HG03025 (cell line): Measurements from ENCODE around the gene SCUBE3.

Source experiments
- ATAC-seq: cut with Tn5 transposase; IDR thresholded peaks from one replicate; pipeline ENCODE4 v1.9.1; 2021; ENCODE audit warnings: mild to moderate bottlenecking, moderate library complexity; ENCODE audit not compliant: unreplicated experiment, low FRiP score

The SCUBE3 gene

DNA sequence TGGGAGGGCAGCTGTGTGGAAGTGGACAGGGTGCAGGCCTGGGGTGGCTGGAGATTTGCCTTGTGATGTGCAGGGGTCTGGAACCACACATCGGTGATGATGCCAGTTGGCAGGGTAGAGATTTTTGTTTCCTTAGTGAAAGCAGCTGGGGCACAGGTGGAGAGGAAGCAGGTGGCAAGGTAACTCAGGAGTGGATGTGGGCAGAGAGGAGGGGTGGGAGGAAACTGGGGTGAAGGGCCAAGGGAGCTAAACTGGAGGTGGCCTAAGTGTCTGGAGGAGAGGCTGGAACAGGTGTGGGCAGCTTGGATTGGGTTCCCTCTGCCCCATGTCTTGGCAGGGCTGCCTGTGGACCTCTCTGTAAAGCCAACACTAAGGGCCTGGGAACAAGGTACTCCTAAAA, 4.7 kb upstream of the SCUBE3 start:
- no peak for ATAC-seq

DNA sequence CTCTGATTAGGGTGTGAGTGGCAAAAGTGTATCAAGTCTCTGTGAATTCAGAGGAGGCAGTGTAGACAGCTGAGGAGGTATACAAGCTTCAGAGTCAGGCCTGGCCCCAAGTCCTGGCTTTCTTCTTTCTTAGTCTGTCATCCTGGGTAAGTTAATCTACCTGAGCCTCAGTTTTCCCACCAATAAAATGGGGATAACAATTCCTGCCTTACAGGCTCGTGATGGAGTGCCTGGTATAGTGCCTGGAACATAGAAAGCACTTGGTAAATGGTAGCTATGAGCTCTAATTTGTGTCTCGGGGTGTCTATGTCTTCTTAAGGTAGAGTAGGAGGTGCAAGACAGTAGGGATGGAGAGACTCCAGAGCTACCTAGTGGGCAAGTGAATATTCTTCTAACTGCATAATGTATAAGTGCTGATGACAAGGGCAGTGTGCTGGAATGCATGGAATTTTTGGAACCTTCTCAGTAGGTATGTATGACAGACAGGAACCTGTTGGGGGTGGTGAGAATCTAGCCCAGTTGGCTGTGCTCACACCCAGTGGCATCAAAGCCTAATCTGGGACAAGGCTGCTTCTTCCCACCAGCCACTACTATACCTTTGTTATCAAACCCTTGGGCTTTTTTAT, 4.0 kb upstream of the SCUBE3 start:
- no peak for ATAC-seq

DNA sequence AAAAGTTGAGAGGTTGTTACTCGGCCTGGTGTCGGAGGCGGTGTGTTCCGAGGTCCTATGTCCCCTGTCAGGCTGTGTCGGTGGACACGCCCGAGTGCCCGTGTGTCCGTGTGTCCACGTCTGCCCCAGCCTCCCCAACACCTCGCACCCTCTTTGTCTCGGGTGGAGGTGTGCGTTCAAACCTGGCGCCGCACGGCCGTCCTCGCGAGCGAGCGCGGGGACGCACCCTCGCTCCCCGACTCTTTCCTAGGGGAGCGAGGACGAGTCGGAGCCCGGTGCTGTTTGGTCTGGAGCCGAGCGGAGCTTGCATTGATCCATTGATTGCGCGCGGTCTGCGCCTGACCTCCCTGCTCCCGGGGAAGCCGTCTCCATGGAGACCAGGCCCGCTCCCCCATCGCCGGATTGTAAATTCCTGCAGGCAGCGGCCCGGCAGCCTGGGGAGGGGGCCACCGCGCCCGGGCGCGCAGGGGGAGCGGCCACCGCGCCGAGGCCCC, 411 bp upstream of the SCUBE3 start:
- no peak for ATAC-seq

DNA sequence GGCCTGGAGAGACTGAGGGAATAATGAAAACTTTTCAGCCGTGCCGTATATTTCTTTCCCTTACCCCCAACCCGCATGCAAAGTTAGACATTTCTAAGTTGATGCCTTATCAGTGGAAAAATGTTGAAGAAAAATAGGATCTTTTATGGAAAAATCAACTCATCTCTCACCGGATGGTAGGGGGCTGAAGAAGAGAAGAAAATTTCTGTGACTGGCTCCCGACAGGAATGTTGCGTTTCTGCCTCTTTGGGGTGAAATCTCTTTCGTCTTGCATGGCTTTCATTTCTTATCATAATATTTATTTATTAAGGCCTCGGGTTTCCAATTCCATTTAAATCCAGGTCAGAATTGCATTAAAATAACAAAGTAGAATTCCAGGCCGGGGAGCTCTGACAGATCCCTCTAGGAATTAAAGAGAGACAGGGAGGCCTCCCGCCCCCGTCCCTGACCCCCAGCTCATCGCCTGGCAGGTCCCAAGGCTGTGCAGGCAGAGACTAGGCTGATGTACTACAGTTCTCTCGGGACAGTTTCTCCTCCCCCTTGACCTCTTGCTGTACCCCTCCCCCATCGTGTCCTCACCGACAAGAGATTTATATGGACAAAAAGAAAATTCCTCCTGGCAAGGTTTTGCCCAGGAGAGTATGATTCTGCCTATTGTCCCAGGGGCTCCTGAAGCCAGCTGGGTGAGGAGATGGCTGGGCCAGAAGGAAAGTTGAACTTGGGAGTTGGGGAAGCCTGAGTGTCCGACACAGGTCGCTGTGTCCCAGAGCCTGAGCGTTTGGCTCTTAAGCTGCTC, 1.3 kb downstream of the SCUBE3 start:
- no peak for ATAC-seq

DNA sequence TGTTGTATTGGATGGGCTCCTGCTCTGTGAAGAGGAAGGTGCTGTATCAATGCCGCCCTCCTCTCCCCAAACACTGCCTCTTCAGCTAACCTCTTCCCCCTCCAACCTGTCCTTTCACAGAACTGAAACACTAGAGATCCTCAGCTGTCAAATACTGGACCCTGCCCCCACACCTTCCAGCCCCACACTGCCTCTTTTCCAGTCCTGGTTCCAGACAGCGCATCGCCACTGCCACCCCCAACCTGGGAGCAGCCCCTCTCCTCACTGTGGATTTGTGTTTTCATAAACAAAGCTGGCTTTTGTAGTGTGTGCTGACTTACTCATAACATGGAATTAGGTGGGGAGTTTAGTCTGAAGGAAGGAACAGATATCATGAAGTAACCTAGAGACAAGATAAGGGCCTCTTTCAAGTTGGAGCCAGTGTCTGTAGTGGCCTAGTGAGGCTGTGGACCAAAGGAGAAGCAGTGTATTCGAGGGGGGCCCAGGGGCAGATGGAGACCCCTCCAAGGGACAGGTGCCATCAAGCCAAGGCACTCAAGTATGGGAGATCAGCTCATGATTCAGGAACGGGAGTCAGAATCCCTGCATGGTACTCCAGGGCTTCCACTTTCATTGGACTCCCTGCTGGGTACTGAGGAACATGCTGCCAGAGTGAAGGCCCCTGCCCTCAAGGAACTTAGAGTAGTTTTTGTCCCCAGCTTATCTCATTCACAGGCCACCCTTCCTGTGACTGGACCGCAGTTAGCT, 2.1 kb downstream of the SCUBE3 start:
- ATAC-seq = no peak

DNA sequence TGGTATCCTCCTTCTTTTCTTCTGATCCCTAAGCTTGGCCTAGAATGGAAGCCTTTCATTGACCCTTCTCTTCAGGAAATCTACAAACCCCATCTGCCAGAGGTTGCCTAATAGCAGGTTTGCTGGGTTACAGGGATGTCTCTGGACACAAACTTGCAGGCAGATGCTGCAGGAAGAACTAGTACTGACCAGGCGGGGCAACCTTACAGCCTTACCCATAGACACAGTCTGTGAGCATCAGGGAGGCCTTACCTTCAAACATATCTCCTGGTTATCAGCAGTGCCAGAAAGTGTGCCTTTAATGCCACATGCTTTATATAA, 2.6 kb downstream of the SCUBE3 start:
- no peak for ATAC-seq

DNA sequence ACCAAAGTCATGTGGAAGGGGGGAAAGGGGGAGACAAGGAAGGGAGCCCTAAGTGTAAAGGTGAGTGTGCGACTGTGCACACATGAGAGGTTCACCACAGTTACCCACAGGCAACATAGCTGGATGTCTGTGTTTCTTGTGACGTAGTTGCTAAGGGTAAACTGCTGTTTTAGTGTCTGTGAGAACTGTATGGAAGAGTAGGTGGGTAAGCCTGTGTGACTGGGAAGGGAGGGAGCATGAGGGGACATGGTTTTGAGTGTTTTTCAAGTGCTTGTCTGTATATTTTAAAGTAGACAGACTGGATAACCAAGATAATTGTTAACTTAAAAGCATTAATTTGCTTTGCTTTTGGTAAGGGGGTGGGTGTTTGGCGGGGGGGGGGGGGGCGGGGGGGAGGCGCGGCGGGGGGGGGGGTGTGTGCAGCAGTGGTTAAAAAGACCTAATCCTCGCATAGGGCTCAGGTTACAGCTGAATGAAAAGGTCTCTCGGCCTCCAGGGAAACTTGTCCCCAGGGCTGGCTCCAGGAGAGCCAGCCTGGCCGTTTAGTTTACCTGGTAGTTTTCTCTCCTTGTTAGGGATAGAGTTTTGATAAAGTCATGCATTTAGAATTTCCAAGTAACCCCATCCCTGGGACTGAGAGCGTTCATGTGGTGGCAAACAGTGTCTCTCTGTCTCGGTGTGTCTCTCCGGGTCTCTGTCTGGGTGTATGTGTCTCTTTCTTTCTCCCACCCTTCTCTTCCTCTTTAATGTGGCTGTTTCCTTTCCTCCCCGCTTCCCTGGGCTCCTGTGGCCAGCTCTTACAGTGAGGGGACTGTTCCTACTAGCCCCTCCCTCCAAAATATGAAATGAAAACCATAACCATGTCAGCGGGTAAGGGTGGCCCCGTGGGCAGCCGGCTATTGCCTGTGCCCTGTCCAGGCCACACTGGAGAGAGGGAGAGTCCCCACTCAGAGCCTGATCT, 3.4 kb downstream of the SCUBE3 start:
- no peak for ATAC-seq

DNA sequence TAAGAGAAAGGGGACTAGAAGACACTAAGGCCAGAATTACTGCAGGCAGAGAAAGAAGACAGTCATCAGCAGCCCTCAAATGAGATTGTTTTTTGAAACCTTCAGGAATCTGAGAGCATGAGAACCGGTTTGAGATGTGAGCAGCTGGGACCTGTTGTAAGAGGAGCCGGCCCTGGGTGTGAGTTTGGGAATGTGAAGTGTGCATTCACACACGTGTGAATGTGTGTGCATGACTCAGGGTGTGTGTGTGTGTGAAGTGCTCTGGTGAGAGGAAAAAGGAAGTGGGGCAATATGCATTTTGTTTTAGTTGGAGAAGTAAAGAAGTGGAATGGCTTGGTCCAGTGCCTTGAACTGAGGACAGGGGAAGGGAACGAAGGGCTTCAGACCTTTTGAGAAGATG, 4.3 kb downstream of the SCUBE3 start:
- no peak for ATAC-seq

DNA sequence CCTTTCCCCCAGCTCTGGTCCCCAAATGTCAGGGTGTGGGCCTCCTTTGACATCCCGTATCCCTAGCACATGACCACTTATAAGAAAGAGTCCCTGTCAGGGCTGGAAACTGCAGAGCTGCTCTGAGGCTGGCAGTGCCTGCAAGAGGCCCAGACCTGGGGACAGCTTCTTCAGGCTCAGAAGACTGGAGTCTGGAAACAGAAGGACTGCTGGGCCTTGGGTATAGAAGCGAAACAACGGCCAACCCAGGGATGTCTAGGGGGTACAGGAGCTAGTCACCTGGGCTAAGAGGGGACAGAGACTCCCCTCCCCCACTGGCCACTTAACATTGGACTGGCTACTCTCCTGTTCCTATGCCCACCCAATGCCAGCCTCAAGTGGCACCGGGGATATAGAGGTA, 4.7 kb downstream of the SCUBE3 start:
- ATAC-seq = no peak

DNA sequence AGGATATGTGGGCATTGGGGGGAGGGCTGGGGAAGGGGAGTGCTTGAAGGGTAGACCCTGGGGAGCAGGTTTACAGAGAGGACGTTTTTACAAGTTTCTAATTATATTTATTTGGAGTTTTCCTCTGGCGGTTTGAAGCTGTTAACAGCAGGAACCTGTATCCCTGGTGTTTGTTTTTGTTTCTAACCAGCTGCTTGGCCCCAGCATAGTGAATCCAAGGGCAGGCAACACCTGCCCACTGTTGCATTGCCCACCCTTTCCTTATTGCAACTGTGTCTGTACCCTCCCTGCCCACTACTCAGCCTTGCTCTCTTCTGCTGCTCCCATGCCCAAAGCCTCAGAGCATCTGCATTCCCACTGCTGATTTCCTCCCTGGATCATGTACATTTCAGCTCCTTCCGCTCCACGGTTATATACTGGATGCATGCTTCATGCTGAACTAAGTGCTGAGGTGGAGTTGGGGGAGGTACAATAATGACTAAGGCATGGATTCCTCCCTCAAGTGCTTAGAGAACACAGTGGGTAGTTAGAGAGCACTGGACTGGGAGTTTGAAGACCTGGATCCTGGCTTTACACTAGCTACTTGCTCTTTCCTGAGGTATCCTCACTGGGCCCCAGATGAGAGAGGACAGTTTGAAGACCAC, 6.0 kb downstream of the SCUBE3 start:
- no peak for ATAC-seq

DNA sequence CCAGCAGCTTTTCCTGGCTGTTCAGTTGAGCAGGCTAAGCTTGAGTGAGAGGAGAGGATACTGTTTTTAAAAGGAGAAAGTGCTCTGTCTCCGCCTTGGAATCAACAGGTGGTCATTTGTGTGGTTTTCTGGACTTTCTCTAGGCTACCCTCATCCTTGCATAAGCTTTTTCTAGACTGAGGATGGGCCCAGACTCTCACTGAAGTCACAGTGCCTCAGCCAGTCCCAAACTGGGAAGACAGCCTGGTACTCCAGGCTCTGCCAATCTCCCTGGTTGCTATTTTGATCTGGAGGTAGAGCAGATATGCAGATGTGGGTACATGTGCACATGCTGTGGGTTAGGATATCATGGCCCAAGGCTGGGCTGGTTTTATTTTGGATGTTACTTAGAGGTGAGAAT, 7.0 kb downstream of the SCUBE3 start:
- no peak for ATAC-seq

DNA sequence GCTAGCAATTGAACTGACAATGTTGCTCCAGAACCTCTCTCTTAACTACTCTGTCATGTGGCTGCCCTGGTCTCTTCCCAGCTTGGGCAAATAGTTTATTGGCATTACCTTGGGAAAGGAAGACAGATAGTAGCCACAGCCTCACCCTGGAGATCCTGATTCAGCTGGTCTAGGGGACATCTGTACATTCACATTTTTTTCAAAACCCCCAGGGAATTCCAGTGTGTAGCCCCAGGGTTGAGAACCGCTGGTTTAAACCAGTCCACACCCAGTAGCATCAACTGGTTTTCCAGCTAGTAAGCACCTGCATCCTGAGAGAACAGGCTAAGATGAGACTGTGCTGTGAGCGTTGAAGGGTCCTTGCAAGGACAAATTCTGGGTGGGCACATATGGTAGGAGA, 9.6 kb downstream of the SCUBE3 start:
- no peak for ATAC-seq

DNA sequence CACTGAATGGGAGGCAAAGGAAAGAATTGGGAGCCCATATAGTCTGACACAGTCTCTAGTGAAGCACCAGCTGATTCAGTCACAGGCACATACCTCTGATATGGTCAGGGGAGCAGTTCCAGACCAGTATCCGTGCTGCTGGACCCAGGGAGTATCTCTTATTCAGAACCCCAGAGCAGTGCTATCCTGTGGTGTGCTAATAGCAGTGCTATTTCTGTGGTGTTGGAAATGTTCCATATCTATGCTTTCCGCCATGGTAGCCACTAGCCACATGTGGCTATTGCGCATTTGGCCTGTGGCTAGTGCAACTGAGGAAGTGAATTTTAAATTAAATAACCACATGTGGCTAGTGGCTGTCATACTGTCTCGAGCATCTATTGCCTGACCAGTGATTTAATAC, 11.0 kb downstream of the SCUBE3 start:
- ATAC-seq = no peak

DNA sequence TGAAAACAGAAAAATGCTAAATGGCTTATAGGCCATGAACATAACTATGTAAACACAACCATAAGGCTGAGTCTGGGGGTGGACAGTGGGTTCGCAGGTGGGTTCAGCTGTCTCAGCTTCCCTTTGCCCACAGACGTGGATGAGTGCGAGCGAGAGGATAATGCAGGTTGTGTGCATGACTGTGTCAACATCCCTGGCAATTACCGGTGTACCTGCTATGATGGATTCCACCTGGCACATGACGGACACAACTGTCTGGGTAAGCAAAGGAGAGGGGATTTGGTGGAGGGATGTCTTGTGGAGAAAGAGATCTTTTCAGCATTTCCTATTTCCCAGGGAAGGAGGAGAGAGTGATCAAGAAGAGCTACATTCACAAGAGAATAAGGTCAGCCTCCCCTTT, 14.7 kb downstream of the SCUBE3 start:
- ATAC-seq = no peak

DNA sequence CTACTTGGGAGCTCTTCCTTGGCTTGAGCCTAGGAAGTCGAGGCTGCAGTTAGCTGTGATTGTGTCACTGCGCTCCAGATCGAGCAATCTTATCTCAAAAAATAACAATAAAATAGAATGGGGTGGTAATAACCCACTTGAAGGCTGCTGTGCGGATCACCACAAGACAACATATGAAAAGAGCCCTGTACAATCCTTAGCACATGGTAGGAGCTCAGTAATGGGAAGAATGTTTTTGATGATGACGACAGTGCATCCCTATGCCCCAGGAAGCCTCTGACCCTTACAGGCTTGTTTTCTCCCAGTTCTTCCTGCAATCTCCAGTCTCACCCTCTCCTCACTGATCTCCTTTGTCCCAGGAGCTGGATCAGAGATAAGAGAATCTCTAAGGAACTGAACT, 15.5 kb downstream of the SCUBE3 start:
- ATAC-seq = no peak

DNA sequence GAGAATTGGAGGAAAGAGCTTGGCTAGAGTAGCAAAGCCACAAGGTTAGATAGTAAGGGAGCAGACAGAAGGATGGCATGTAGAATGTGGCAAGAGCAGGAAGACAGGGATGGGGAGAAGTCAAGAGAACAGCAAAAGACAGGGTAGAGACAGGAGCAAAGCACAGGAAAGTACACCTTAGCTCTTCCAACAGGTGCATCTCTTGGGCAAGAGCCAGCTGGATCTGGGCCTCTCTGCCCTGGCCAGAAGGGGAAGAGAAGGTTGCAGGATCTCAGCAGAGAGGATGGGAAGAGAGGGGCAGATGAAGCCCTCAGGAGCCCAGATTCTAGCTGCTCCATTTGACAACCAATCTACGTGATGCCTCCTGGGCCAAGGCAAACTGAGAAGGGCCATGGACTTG, 16.7 kb downstream of the SCUBE3 start:
- ATAC-seq = no peak

DNA sequence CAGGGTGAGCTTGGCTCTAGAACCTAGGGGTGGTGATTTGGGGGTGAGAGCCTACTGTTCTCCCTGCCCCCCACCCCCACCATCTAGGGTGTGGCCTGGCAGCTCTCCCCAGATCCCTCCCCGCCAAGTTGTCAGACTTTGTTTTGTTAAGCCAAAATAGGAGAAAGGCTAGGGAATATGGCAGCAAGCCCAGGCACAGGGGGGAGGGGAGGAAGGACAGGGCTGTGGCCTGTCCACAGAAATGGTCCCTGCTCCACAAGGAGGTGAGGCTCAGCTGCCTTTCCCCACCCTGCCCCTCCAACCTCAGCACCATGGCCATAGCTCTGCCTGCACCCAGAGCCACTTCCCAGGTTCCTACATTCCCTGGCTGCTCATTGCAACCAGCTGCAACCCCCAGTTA, 17.2 kb downstream of the SCUBE3 start:
- ATAC-seq = no peak

DNA sequence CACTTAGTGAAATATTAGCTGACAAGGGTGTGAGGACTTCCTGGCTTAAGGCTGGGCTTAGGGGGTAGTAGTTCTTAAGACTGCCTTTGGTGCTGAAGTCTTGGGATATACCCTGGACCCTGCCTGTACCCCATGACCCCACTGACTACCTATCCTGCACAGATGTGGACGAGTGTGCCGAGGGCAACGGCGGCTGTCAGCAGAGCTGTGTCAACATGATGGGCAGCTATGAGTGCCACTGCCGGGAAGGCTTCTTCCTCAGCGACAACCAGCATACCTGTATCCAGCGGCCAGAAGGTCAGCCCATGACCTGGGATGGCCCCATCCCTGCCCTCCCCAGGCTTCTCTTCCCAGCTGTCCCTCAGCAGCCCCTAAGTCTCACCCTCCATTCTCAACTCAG, 17.8 kb downstream of the SCUBE3 start:
- no peak for ATAC-seq

DNA sequence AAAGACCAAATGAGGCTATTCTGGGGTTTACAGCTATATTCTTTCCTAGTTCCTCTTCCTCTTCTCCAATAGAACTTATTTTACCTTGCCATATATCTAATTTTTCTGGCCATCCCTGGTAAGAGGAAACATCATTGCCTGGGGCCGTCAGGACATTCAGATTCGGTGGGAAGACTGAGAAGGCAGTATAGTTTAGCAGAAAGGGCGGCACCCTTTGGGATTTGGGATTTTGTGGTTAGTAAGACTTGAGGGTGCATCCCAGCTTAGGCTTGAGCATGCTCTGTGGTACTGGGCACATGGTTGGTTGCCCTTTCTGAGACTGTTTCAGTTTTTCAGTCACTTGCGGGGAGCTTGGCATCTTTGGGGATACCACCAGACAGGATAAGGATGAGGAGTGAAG, 21.1 kb downstream of the SCUBE3 start:
- no peak for ATAC-seq

DNA sequence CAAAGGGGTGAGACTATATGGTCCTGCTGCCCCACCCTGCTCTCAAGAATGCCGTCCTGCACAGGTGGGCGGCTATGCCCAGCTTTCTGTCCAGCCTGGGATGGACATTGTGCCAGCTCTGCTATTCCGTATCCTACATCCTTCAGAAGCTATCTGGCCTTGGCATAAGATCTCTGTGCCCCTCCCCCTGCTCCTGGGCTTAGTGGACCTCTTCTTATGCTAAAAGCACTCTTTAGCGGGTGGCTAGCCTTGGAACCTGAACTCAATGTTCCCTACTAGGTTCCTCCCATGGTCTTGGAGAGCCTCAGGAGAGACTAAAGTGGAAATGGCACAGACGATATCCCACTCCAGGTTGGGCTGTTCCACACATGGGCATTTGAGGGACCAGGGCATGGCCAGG, 22.5 kb downstream of the SCUBE3 start:
- ATAC-seq = no peak
